ENCODE measurements around the gene IL13.

DNA sequence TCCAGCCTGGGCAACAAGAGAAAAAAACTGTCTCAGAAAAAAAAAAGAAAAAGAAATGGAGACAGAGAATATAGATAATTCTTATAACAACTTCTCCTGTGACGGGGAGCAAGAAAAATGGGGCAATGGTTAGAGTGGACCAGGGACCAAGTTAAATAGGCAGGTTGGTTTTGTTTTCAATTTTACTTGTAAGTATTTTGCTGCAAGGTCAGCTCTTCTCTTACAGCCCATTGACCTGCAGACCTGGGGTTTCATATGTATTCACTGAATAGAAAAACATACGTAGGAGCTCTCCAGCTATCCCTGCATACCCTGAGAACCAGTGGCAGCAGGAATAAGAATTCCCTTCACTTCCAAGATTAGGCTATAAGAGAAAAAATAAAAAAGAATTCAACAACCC, 29.2 kb upstream of the IL13 start:
- TF ChIP-seq, protein P1, sequence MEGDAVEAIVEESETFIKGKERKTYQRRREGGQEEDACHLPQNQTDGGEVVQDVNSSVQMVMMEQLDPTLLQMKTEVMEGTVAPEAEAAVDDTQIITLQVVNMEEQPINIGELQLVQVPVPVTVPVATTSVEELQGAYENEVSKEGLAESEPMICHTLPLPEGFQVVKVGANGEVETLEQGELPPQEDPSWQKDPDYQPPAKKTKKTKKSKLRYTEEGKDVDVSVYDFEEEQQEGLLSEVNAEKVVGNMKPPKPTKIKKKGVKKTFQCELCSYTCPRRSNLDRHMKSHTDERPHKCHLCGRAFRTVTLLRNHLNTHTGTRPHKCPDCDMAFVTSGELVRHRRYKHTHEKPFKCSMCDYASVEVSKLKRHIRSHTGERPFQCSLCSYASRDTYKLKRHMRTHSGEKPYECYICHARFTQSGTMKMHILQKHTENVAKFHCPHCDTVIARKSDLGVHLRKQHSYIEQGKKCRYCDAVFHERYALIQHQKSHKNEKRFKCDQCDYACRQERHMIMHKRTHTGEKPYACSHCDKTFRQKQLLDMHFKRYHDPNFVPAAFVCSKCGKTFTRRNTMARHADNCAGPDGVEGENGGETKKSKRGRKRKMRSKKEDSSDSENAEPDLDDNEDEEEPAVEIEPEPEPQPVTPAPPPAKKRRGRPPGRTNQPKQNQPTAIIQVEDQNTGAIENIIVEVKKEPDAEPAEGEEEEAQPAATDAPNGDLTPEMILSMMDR (IDR thresholded peaks at IDR 0.05; ENCODE audit: poor library complexity, severe bottlenecking): no peak
- no peak for TF ChIP-seq POLR2AphosphoS5 (IDR thresholded peaks at IDR 0.05)
- TF ChIP-seq TAF1 (IDR thresholded peaks at IDR 0.05; ENCODE audit: low read depth): no peak
- TF ChIP-seq SMC3 (conservative IDR thresholded peaks at IDR 0.05; ENCODE audit: poor library complexity): no peak
- TF ChIP-seq MXI1 (conservative IDR thresholded peaks at IDR 0.05; ENCODE audit: poor library complexity, severe bottlenecking): no peak

Data from neural cell (in vitro differentiated cells).